GM21737 (cell line): Measurements from ENCODE around the gene FAF1.

Experiments used
- ATAC-seq: cut with Tn5 transposase; IDR thresholded peaks from one replicate; pipeline ENCODE4 v1.9.1; 2021; ENCODE audit warnings: mild to moderate bottlenecking, moderate library complexity; ENCODE audit not compliant: unreplicated experiment

FAF1 gene

DNA sequence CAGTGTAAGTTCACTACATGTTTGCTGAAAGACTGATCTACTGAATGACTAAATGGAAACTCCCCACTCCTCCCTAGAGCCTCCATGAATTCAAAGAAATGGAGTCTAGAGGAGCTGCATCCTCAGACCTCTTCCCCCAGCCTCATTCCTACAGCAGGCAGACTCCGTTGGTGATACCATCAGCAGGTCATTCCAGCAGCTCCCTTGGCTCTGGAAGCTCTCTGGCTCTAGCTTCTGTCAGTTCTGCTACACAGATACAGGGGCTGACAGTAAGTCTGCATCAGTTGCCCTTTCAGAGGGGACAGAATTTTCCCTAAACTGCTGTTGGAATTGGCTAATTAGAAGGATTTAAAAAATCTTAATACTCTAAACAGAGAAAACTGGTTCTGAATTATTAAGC is 505.2 kb downstream of the FAF1 start:
- ATAC-seq, result no peak

DNA sequence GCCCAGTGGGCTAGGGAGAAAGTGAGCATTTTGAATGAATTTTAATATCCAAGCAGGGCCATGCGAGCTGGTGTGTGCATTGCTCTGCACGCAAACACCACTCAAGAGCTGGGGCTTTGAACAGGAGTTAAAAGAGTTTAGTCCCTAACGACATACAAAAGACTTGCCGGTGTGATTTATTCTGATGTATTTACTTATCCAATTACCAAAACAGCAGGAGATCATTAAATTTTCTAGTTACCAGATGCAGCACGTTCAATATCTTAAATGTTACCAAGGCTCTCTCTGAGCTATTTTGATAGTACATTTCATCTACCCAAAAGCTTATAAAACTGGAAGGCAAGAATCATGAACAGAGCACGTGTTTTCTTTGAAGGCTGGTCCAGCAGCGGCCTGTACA is 506.8 kb downstream of the FAF1 start:
- ATAC-seq, result no peak

DNA sequence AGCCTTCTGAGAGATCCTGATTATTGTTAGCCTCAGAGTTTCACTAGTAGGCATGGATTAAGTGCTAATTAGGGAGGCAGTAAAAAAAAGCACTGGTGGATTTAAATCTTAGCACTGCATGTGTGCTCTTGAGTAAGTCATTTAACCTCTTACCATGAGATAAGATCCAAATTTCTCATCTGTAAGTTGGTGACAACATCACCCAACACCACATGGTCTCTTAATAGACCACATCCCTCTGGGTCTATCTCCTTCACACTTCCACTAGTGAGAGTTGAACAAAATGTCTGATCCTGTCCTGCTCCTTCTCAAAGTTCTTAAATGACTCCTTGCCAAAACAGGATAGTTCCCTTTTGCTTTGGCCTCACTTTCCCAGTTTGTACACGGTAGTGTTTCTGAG is 507.4 kb downstream of the FAF1 start:
- ATAC-seq, result no peak

DNA sequence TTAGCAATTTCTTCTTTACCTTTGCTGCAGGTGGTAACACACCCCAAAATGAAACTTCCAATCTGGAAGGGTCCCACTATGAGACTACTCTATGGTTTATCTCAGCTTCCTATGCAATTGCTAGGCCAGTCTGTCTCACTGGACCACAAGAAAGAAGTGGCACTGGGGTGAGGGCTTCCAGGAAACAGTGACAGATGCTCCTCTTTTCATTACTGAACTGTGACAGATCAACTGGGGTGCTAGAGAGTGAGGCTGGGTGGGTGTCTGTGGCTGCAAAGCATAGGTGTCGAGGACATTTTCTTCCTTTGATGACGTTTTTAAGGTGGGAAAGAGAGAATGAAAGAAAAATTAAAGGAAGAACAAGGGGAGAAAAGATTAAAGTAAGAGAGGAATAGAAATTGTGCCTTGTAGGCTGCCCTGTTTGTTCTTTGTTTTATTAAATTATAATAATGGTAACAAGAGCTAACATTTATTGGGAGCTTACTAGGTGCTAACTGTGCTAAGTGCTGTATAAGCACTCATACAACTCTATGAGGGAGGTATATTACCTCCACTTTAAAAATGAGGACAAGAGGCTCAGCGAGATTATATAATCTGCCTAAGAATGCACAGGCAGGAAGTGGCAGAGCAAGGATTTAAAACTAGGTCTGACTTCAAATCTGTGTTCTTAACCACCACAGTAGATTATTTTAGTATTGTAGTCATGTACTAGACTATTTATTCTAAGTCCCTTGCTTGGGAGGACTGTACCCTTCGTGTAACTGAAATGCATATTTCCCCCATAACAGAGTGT is 509.0 kb downstream of the FAF1 start:
- ATAC-seq, result no peak

DNA sequence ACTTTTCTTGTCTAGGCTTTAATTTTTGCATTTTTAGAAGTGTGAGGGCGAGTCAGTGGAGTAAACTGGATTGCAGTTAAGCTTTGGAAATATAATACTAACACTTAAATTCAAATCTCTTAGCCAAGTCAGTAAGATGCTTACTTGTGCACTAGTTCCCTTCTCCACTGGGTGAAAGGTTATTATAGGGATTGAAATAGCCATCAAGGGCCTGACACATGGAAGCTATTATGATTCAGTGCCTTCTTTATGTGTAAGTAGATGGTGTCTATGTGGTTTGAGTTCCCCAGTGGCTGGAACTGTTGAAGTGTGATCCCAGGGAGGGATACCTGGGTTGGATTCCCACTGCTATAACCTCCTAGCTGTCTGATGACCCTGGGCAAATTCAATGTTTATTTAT is 512.1 kb downstream of the FAF1 start:
- ATAC-seq, result no peak

DNA sequence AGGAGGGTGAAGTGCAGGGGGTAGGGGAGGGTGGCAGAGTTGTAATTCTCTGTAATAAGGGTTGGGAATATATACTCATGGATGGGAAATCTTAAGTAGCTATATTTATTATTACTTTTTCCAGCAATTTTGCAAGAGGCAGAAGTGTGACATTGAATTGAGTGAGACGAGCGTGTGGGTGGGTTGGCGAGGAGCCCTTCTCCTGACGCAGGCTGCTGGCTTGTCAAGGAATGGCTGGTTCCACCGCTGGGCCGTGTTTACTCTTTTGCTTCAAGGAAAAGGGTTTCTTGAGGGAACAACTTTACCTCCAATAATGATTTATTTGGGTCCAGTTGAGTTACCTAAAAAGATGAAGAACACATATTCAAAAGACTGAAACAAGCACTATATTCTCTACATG is 518.9 kb downstream of the FAF1 start:
- no peak for ATAC-seq

DNA sequence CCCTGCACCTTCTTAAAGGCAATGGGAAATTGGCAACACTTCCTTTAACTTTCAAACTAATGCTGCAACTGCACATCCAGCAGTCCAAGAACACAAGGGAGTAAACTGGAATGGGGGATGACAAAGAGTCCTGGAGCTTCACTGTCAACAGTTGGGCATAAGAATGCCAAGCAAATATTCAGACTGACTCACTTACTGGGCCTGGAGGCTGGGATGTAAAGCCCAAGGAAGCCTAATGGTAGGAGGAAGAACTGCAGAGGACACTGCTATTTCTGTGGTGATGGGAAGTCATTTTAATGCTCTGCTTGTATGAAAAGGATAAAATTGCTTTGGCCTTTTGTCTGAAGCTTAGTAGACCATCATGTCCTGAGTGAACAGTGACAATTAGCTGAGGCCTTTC is 521.1 kb downstream of the FAF1 start:
- ATAC-seq, result no peak

DNA sequence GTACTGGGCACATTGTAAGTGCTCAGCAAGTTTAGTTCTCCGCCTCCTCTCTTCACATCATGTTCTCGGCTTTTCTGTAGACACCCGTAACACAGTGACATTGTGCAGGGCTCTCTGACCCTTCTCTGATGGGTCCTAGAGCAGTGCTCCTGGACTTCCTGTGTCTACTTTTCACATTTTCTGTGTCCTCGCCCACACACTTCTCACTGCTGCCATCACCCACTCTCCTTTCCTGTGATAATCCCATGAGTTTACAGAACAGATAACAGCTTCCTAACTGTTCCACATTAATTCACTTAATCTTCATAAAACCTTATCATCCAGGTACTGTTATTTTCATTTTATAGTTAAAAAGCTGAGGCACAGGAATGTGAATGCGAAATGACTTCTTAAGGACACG is 523.6 kb downstream of the FAF1 start:
- ATAC-seq, result no peak

DNA sequence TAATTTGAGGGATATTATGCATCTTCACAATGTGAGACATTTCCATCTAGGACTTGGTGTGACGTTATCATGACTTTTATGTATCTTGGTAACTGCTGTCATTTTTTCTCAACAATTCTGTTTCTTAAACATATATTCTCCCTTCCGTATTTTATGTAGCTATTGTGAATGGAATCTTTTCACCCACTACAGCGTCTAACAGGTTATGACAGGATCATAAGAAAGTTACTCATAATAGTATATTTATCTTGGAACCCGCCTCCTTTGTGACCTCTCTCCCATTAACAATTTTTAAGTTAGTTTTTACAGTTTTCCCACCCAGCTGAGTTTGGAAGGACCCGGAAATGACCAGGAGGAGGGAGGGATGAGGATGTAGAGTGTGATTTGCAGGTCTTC is 530.1 kb downstream of the FAF1 start:
- no peak for ATAC-seq

DNA sequence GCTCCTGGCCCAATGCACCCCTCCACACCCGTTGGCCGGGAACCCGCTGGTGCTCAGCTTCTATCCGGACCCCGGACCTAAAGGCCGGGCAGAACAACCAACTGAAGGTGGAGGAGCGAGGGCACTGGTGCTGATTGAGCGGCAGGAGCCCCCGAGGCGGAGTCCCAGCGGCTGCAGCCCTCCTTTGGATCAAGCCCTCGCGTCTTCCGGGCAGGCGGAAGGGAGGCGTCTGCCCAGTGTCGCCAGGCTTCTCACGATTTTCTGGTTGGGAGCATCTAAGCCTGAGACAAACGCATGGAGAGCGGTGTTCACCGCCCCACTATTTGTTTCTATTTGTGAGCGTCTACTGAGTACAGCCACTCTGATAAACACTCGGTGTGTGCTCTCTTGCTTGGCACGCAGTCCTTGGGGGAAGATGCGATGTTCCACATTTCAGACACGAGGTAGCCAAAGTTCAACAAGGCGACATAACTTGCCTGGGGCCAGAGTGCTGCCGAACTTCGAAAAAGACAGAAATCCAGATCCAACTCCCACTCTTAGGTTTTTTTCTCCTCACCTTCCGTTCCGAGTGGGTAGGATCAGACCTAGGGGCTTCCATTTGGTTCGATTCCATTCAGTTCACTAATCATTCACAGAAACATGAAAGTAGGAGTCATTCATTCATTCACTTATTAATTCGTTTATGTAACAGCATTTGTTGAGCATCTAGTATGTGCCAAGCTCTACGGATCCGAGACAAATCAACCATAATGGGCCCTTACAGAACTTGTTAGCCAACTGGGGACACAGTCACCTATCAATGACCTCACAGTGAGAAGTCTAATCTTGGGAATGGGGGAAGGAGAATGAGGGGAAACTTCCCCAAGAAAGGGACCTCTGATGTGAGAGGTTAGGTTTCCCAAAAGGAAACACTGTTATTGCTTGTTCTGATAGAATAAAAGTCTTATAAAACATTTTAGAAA is 532.0 kb downstream of the FAF1 start:
- no peak for ATAC-seq

DNA sequence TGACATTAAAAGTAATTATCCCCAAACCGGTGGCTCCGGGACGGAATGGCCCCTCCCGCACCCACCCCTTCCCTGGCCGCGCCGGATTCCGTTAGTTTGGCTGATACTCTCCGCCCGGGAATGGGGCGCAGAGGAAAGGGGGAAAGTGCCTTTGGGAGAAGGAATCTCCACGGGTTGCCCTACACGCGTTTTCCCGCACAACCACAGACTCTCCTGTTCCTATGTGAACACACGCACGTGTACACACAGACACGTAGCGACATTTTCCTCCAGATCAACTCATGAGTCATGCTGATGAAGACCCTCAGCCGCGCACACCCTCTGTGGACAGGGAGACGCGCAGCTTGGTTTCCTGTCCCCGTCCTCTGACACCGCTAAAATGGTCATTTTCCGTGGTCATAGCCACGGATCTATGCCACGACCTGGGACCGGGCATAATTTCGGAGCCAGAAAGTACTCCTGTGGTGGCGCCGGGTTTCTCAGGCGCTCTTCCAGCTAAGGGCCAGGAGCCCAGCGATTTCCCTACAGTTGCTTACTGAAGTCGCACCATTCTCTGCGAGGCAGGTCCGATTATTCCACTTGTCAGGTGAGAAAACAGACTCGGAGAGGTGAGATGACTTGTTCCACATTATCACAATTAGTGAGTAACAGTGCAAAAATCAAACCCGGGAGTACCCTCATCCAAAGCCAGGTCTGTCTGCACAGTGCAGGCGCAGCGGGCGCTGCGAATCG is 532.8 kb downstream of the FAF1 start:
- no peak for ATAC-seq

DNA sequence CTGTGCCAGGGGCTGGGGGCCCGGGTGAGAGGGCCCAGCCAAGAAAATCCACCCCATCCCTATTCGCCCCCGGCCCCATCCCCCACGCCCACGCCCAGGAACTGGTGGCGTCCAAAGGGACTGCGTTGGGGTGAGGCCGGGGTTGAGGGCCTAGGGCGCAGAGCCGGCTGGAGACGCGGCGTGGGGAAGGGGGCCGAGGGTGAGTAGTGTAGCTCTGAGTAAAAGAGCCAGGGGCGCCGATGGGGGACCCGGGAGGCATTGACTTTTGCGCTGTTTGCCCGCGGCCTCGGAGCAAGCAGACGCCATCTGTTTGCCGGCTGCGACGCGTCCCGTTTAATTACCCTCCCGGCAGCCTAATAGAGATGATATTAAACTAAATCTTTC is 533.4 kb downstream of the FAF1 start:
- ATAC-seq, result no peak

DNA sequence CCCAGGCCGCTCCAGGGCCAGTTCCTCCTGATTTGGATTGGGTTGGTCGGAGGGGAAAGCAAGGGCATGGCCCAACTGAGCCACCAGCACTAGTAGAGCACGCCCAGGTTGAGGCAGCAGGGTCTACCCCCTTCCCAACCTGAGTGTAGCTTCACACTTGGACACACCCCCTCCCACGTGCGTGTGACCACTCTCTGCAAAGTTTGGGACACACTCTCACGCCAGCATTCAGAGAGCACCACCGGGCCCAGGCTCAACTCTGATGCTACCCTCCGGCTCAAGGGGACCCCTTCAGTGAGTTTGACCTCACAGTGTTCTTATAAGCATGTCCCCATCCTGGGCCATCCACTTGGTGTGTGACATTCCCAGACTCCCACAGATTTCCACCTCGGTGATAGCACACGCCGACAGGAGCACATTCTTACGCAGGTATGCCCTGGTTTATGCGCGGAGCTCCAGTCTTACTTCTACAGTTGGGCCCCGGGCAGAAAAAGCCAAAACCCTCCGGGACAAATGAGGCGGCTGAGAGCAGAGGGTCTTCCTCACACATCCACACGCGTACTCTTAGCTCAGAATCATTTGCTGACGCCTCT is 533.9 kb downstream of the FAF1 start:
- no peak for ATAC-seq

DNA sequence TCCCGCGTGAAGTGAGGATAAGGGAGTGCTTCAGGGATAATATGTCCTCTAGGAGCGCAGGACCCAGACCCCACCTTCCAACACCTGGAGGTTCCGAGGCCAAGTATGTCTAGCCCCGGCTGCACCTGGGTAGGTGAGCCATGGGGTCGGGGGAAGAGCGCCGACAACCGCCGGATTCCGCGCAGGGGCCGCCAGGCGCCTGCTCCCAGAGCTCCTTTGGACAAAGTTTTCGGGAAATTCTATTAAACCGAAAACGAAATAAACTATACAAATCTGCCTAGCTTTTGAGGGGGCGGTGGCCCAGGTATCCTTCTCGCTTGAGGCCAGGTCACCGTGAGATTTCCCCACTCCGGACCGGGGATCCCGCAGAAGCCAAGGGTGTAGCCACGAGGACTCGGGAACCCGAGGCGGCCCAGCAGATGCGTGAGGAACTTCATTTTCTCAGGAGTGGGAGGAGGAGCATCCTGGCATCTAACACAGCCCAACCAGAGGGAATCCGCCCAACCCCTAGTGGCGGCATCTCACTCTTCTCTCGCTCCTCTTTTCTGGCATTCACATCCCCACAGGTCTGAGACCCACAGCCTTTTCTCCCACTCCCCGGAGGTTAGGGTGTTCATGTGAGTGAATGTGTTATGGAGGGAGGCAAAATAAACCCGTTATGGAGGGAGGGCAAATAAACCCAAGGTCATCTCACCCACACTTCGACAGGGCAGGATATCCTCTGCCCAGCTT is 534.5 kb downstream of the FAF1 start:
- no peak for ATAC-seq

DNA sequence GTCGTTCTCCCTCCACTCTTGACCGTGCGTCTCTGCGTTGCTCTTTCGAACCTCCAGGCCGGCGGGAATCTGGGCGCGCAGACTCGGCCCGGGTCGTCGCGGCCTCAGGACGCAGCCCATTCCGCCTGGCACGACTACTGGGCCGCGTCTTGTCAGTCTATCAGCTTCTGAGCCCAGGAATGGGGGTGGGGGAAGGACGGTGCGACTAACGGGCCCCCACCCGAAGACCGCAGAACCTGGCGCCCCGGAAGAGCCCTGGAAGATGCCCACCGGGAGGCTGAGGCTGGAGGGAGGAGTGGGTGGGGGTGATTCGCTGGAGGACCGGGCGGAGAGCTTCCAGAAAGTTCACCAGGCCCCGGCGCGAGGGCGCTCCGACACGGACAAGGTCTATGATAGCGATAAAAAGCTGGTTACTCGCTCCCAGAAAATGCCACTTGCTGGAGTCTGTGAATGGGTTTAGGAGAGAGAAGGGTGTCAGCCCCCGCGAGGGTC is 535.1 kb downstream of the FAF1 start:
- ATAC-seq, result no peak

DNA sequence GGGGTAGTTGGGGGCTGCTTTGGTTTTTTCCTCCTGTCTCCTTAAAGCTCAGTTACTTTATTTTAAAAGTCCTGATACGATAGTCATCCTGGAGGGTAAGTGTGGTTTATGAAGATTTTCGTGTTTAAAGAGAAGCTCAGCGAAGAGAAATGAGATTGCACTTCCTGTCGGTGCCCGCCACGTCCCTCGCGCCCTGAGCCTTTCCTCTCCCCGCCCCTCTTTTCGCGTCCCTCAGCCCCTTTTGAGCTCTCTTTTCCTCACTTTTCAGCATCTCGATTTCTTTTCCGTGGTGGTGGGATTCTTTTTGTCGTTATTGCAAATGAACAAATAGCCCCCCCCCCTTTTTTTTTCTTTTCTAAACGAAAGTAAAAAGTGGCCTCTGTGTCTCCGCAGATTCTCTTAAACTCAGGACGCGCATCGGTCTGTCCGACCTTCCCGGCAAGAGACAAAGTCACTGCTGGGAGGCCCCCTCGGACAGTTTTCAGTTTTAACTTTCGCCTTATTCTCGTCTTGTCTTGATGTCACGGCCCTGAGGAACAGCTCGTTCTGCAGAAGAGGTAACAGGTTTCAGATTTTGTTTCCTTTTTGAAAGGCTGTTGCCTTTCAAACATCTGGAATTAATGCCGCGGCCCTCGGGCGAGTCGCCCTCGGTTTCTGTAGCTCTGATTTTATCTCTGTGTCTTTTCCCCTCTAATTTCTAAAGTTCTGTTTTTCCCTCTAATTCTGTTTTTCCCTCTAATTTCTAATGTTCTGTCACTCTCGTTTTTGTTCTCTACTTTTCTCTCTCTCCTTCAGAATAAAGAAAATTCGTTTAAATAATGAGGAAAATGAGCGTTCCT is 535.8 kb downstream of the FAF1 start:
- ATAC-seq, result no peak

DNA sequence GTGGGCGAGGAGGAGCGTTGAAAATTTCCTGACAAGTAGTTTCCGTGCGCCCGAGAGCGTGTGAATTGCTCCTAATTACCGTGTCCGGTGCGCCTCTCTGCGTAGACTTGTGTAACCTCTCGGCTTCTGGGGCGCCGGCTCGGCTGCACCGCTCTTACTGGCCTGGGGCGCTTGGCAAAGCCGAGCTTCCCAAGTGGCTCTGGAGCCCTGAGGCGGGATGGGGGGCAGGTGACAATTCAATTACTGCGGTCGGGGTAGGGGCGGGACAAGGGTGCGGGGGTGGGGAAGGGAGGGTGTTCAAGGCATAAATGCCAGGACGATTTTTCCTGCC is 536.4 kb downstream of the FAF1 start:
- ATAC-seq, result no peak

DNA sequence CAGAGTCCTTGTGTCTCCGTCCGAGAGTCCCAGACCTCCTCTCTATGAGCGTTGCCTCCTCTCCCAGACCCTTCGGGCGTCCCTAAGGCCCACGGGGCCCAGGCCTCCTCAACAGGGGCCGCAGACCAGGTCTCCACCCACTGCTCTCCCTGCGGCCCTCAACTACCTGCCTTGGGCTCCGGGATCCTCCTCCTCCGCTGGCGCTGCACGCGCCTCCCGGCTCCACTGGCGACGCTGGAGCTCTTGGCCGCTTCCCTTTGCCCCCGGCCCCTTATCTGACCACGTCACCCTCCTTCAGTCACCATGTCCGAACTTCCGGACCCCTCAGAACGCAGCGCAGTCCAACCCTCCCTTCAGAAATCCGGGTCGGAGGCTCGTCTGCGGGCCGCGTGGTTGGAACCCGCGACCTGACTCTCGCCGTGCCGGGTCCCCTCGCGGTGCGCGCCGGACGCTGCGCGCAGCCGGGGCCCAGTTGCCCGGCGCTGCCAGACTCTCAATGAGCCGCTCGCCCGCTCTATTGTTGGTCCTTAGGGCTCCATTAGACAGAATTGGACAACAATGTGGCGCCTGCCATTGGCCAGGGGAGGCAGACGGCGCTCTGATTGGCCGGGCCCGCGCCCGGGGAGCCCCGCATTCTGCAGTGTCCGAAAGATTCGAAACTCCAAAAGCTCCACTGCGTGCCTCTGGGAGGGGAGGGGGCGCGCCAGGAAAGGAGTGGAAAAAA is 537.0 kb downstream of the FAF1 start, which contains the start of gene DMRTA2:
DMRTA2 (minus strand) TSS at position 498 of the 724 bp plus-strand sequence. CDS start 1,907 bp downstream, outside the sequence.
- no peak for ATAC-seq

DNA sequence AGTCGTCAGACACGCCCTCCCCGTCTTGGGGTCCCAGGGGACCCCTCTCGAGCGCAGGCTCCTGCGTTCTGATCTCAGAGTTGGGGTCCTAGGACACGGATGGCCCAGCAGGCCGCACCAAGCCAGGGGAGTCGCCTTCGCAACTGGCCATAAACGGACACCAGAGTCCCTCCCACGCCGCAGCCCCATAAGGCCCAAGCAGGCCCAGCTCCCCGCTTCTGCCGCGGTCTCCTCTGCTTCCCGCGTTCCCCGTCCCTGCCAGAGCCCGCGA is 537.5 kb downstream of the FAF1 start:
- ATAC-seq, result no peak
